Measurements from ENCODE around the gene LACC1. TPM values are rescaled to one million over a fixed set of nuclear protein-coding genes. Genes with fewer than 3 reads are reported as not detected.

The LACC1 gene
- total and polyA plus RNA-seq, 10 donors, result 3.0 to 17.6 (median 11.4) TPM

- Histone ChIP-seq H3K4me1 (no peaks in the 10 kb centered on the region), H3K4me3 (no peak overlapping the region), H3K27ac (no peak overlapping the region), H3K27me3 (replicated peaks in 1 of 7) (no peaks in the 10 kb centered on the region), H3K36me3 (no peaks in the 10 kb centered on the region), H3K9me3 (peaks cover 0 to 13% (median 6%) of the 10 kb centered on the region in 8 donors)
- no peak for DNase-seq
- WGBS, 5 donors, result 71 to 91% (median 85%) methylated on average over 4 of the region's 4 CpGs
- intact Hi-C loops (cut with DNase I; ENCODE audit: low total_unique reads), result no loop called here
- TF ChIP-seq CTCF (IDR thresholded peaks at IDR 0.05 in 8 of 11, conservative IDR thresholded peaks at IDR 0.05 in 3 of 11) (no peak), POLR2AphosphoS5 (IDR thresholded peaks at IDR 0.05) (no peak), POLR2A (IDR thresholded peaks at IDR 0.05) (no peak)
Measured at GRCh38 chr13:43838909-43839308, 40.8 kb upstream of the LACC1 start.

GRCh38 chr13:43846496-43847158 lies 33.1 kb upstream of the LACC1 start:
- H3K27ac ChIP-seq, result no peak overlapping the region
- peaks cover 12 to 28% (median 22%) of the 10 kb centered on the region in 8 donors for H3K9me3 ChIP-seq
- no peak for DNase-seq
- no peaks in the 10 kb centered on the region for H3K27me3 ChIP-seq (replicated peaks in 1 of 7)
- TF ChIP-seq CTCF (IDR thresholded peaks at IDR 0.05 in 8 of 11, conservative IDR thresholded peaks at IDR 0.05 in 3 of 11) (no peak), POLR2AphosphoS5 (IDR thresholded peaks at IDR 0.05) (no peak), POLR2A (IDR thresholded peaks at IDR 0.05) (no peak)
- H3K36me3 ChIP-seq, result peaks cover 0 to 21% (median 2%) of the 10 kb centered on the region in 6 donors
- intact Hi-C loops (cut with DNase I; ENCODE audit: low total_unique reads), result no loop called here
- H3K4me1 ChIP-seq, result peaks cover 0 to 4% (median 0%) of the 10 kb centered on the region in 6 donors
- WGBS, 5 donors, result 89 to 94% (median 92%) methylated on average over 3 of the region's 3 CpGs
- no peak overlapping the region for H3K4me3 ChIP-seq

- peaks cover 0 to 35% (median 2%) of the 10 kb centered on the region in 6 donors for H3K36me3 ChIP-seq
- H3K27me3 ChIP-seq (replicated peaks in 1 of 7), result no peaks in the 10 kb centered on the region
- H3K4me3 ChIP-seq, result no peak overlapping the region
- intact Hi-C loops (cut with DNase I; ENCODE audit: low total_unique reads), result no loop called here
- no peak for DNase-seq
- peaks cover 0 to 4% (median 0%) of the 10 kb centered on the region in 6 donors for H3K4me1 ChIP-seq
- WGBS, 5 donors, result 49 to 93% (median 82%) methylated on average over 1 of the region's 1 CpG
- TF ChIP-seq POLR2AphosphoS5 (IDR thresholded peaks at IDR 0.05) (no peak), POLR2A (IDR thresholded peaks at IDR 0.05) (no peak), CTCF (IDR thresholded peaks at IDR 0.05 in 8 of 11, conservative IDR thresholded peaks at IDR 0.05 in 3 of 11) (no peak)
- peaks cover 18 to 39% (median 37%) of the 10 kb centered on the region in 8 donors for H3K9me3 ChIP-seq
- no peak overlapping the region for H3K27ac ChIP-seq
Measured at GRCh38 chr13:43848001-43848649, 31.6 kb upstream of the LACC1 start.

GRCh38 chr13:43850873-43851272 lies 28.8 kb upstream of the LACC1 start:
- intact Hi-C loops (cut with DNase I; ENCODE audit: low total_unique reads), result no loop called here
- Histone ChIP-seq H3K4me1 (peaks cover 0 to 4% (median 0%) of the 10 kb centered on the region in 6 donors), H3K9me3 (peaks cover 25 to 67% (median 65%) of the 10 kb centered on the region in 8 donors), H3K36me3 (peaks cover 0 to 41% (median 2%) of the 10 kb centered on the region in 6 donors), H3K27ac (no peak overlapping the region), H3K4me3 (no peak overlapping the region), H3K27me3 (replicated peaks in 1 of 7) (no peaks in the 10 kb centered on the region)
- TF ChIP-seq POLR2A (IDR thresholded peaks at IDR 0.05) (no peak), POLR2AphosphoS5 (IDR thresholded peaks at IDR 0.05) (no peak), CTCF (IDR thresholded peaks at IDR 0.05 in 8 of 11, conservative IDR thresholded peaks at IDR 0.05 in 3 of 11) (no peak)
- 94 to 100% (median 97%) methylated on average over 1 of the region's 1 CpG for WGBS, 5 donors
- no peak for DNase-seq
